Stimulated activated memory B cell treated with anti-CD40 and anti-IgM and Interleukin-4, amounts not matched to agents 10 μg/mL and 1 μg/mL and 100 μg/mL, for 72 hours (primary cell): ENCODE measurements around the gene DNMT3L.
"Not testable (repeated sequence)": the region's sequence is repeated elsewhere in the genome, so short reads cannot be mapped to it uniquely, and the experiment has no call there.

Experiments used
- ATAC-seq: fragments of 150-1000 bp; cut with Tn5 transposase; 2 replicates; pipeline ENCODE4 v1.10.0; 2021
- H3K27ac Mint-ChIP-seq: one replicate; pipeline ENCODE4 v1.8.0; 2022; ENCODE audit warnings: mild to moderate bottlenecking, mixed read lengths
- H3K27me3 Mint-ChIP-seq: one replicate; pipeline ENCODE4 v1.8.0; 2022; ENCODE audit warnings: mixed read lengths
- H3K36me3 Mint-ChIP-seq: one replicate; pipeline ENCODE4 v1.8.0; 2022; ENCODE audit warnings: mixed read lengths
- H3K4me1 Mint-ChIP-seq: one replicate; pipeline ENCODE4 v1.8.0; 2022; ENCODE audit warnings: mixed read lengths
- H3K4me3 Mint-ChIP-seq: one replicate; pipeline ENCODE4 v1.8.0; 2022; ENCODE audit warnings: mild to moderate bottlenecking, moderate library complexity, mixed read lengths
- H3K9me3 Mint-ChIP-seq: one replicate; pipeline ENCODE4 v1.8.0; 2022; ENCODE audit warnings: mixed read lengths

The DNMT3L gene

DNA sequence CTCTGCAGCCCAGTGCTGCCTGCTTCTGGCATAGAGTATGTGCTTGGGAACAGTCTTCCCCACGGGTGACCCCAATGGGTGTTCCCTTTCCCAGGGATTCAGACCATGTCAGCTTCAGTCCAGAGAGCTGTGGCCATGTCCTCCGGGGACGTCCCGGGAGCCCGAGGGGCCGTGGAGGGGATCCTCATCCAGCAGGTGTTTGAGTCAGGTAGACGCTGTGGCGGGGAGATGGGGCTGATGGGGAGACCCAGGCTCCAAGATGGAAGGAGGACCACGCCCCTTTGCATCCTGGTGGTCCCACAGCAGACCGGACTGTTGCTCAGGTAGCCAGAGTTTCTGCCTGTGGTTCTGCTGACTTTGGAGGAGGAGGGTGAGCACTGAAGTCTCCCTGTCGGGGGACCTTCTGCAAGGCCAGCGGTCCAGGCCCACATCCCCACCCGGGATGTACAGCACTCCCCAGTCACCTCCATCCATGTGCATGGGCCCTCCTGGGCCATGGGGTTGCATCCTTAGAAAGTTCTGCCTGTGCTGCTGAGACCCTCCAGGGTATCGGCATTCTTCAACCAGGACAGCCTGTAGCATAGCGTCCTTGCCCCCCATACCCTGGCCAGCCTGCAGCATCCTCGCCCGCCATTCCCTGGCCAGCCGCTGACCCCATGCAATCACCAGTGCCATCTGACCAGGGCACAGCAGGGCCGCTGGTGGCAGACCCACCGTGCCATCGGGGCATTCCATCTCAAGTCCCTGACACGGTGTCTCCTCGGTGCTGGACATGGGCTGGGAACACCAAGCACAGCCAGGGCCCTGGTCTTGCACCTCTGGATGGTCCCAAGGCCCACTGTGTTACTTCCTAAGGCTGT lies 26.8 kb upstream of the DNMT3L start:
- H3K4me3 Mint-ChIP-seq = no peak overlapping the region
- ATAC-seq = no peak

GRCh38 chr21:44286716-44287632 lies 25.3 kb upstream of the DNMT3L start:
- H3K27me3 Mint-ChIP-seq = peaks cover 44% of the 10 kb centered on the region

More for the DNA sequence above, 26.8 kb upstream of the DNMT3L start:
- Mint-ChIP-seq H3K27me3 (peaks cover 31% of the 10 kb centered on the region), H3K9me3 (no peaks in the 10 kb centered on the region), H3K36me3 (no peaks in the 10 kb centered on the region), H3K4me1 (peaks cover 31% of the 10 kb centered on the region), H3K27ac (no peak overlapping the region)

GRCh38 chr21:44286086-44286715 lies 24.5 kb upstream of the DNMT3L start:
- Mint-ChIP-seq H3K9me3 (no peaks in the 10 kb centered on the region), H3K27me3 (peaks cover 48% of the 10 kb centered on the region), H3K4me1 (peaks cover 26% of the 10 kb centered on the region), H3K4me3 (no peak overlapping the region), H3K27ac (no peak overlapping the region), H3K36me3 (no peaks in the 10 kb centered on the region)
- ATAC-seq = no peak

More at GRCh38 chr21:44286716-44287632, 25.3 kb upstream of the DNMT3L start:
- Mint-ChIP-seq H3K4me3 (no peak overlapping the region), H3K36me3 (no peaks in the 10 kb centered on the region), H3K9me3 (no peaks in the 10 kb centered on the region), H3K27ac (no peak overlapping the region), H3K4me1 (peaks cover 33% of the 10 kb centered on the region)
- ATAC-seq = peak; percentile 31

GRCh38 chr21:44285138-44285992 lies 23.7 kb upstream of the DNMT3L start, which contains the start of gene AIRE:
TSS of gene AIRE (plus strand) at chr21:44285876. CDS start at chr21:44286007, 131 bp downstream.
- Mint-ChIP-seq H3K27ac (no peak within 1 kb of the TSS), H3K27me3 (peaks cover 42% of the 10 kb centered on the region), H3K36me3 (no peaks in the 10 kb centered on the region), H3K9me3 (no peaks in the 10 kb centered on the region), H3K4me3 (no peak within 1 kb of the TSS), H3K4me1 (peaks cover 20% of the 10 kb centered on the region)
- ATAC-seq = no peak

DNA sequence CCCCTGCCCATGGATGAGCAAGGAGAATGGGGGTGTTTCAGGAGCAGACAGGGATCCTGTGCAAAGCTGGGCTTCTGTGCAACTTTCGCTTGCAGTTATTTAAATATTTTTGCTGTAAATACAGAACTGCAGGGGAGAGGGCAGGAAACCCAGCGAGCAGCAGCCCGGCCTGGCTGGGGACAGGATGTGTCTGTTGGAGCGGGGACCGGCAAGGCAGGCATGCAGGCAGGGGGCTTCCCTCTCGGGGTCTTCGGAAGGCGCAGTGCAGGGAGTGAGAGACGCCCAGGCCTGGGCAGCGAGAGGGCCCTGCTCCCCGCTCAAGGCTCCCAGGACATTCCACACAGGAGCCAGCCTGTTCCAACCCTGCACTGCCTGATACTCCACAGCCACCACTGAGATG lies 22.3 kb upstream of the DNMT3L start:
- H3K27ac Mint-ChIP-seq = no peak overlapping the region
- H3K27me3 Mint-ChIP-seq = peaks cover 33% of the 10 kb centered on the region
- no peak overlapping the region for H3K4me3 Mint-ChIP-seq
- H3K36me3 Mint-ChIP-seq = no peaks in the 10 kb centered on the region
- H3K9me3 Mint-ChIP-seq = no peaks in the 10 kb centered on the region
- H3K4me1 Mint-ChIP-seq = peaks cover 20% of the 10 kb centered on the region
- no peak for ATAC-seq

DNA sequence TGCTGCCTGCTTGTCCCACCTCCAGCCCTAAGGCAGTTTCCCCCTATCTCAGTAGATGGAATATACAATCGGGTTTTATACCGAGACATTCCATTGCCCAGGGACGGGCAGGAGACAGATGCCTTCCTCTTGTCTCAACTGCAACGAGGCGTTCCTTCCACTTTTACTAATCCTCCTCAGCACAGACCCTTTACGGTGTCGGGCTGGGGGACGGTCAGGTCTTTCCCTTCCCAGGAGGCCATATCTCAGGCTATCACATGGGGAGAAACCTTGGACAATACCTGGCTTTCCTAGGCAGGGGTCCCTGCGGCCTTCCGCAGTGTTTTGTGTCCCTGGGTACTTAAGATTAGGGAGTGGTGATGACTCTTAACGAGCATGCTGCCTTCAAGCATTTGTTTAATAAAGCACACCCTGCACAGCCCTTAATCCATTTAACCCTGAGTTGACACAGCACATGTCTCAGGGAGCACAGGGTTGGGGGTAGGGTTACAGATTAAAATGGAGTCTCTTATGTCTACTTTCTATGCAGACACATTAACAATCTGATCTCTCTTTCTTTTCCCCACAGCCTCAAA lies 21.6 kb upstream of the DNMT3L start:
- H3K4me3 Mint-ChIP-seq, H3K36me3 Mint-ChIP-seq, ATAC-seq, H3K27ac Mint-ChIP-seq, H3K9me3 Mint-ChIP-seq: not testable (repeated sequence)
- Mint-ChIP-seq H3K4me1 (peaks cover 20% of the 10 kb centered on the region), H3K27me3 (peaks cover 27% of the 10 kb centered on the region)

- H3K27me3 Mint-ChIP-seq = peaks cover 18% of the 10 kb centered on the region
- H3K27ac Mint-ChIP-seq = peak overlapping the region; percentile 4
- ATAC-seq = no peak
- H3K4me3 Mint-ChIP-seq = no peak overlapping the region
- no peaks in the 10 kb centered on the region for H3K36me3 Mint-ChIP-seq
- peaks cover 14% of the 10 kb centered on the region for H3K4me1 Mint-ChIP-seq
- H3K9me3 Mint-ChIP-seq = no peaks in the 10 kb centered on the region
Measured at GRCh38 chr21:44282370-44282769, 20.7 kb upstream of the DNMT3L start.

GRCh38 chr21:44281801-44282200 lies 20.1 kb upstream of the DNMT3L start:
- Mint-ChIP-seq H3K9me3 (no peaks in the 10 kb centered on the region), H3K27me3 (peaks cover 17% of the 10 kb centered on the region), H3K4me3 (no peak overlapping the region), H3K27ac (no peak overlapping the region), H3K36me3 (no peaks in the 10 kb centered on the region), H3K4me1 (peaks cover 14% of the 10 kb centered on the region)
- no peak for ATAC-seq

- no peak overlapping the region for H3K27ac Mint-ChIP-seq
- H3K4me3 Mint-ChIP-seq = no peak overlapping the region
- H3K4me1 Mint-ChIP-seq = peaks cover 14% of the 10 kb centered on the region
- H3K36me3 Mint-ChIP-seq = no peaks in the 10 kb centered on the region
- H3K9me3 Mint-ChIP-seq = no peaks in the 10 kb centered on the region
- ATAC-seq = no peak
- peaks cover 17% of the 10 kb centered on the region for H3K27me3 Mint-ChIP-seq
Measured at GRCh38 chr21:44279354-44280260, 17.9 kb upstream of the DNMT3L start.

- H3K27me3 Mint-ChIP-seq = peaks cover 22% of the 10 kb centered on the region
- no peaks in the 10 kb centered on the region for H3K9me3 Mint-ChIP-seq
- no peak overlapping the region for H3K27ac Mint-ChIP-seq
- ATAC-seq = no peak
- no peaks in the 10 kb centered on the region for H3K4me1 Mint-ChIP-seq
- H3K36me3 Mint-ChIP-seq = no peaks in the 10 kb centered on the region
- no peak overlapping the region for H3K4me3 Mint-ChIP-seq
Measured at GRCh38 chr21:44275041-44275440, 13.3 kb upstream of the DNMT3L start.

GRCh38 chr21:44273046-44273445 lies 11.3 kb upstream of the DNMT3L start:
- Mint-ChIP-seq H3K9me3 (no peaks in the 10 kb centered on the region), H3K27ac (no peak overlapping the region), H3K4me3 (no peak overlapping the region), H3K27me3 (peaks cover 22% of the 10 kb centered on the region), H3K36me3 (no peaks in the 10 kb centered on the region), H3K4me1 (no peaks in the 10 kb centered on the region)
- peak; percentile 31 for ATAC-seq

DNA sequence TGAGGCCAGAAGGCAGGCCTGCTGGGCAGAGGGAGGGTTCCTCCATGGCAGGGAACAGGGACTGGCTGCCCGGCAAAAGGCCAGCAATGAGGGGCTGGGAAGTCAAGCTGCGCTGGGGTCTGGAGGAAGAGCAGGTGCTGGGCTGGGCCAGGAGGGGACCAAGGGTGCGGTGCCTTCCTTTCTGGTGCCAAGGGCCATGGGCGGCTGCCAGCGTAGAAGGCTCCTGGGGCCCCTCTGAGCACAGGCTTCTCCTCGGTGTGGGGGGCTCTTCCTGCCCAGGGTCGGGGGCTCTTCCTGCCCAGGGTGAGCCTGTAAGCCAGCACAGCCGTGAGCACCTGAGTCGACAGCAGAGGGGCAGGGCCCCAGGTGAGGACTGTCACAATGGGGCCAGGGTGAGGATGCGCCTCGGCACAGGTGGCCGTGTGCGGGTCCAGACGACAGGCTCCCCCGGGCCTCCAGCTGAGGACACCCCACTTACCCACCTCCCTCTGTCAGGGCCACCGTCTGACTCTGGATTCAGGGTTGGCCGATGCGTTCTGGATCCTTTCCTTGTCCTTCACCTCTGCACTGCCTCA lies 10.7 kb upstream of the DNMT3L start:
- Mint-ChIP-seq H3K27ac (no peak overlapping the region), H3K4me1 (peaks cover 6% of the 10 kb centered on the region), H3K27me3 (peaks cover 22% of the 10 kb centered on the region), H3K4me3 (no peak overlapping the region), H3K9me3 (no peaks in the 10 kb centered on the region), H3K36me3 (no peaks in the 10 kb centered on the region)
- peak; percentile 31 for ATAC-seq
